ENCODE results near the gene WNT5B. TPM values are rescaled to one million over a fixed set of nuclear protein-coding genes. Genes with fewer than 3 reads are reported as not detected.

WNT5B gene
- total and polyA plus RNA-seq, 9 of the 15 experiments (the other 6 are each of a cell fraction or from before 2014, with no cell fraction given) = 0.42 to 16.8 (median 5.4) TPM

DNA sequence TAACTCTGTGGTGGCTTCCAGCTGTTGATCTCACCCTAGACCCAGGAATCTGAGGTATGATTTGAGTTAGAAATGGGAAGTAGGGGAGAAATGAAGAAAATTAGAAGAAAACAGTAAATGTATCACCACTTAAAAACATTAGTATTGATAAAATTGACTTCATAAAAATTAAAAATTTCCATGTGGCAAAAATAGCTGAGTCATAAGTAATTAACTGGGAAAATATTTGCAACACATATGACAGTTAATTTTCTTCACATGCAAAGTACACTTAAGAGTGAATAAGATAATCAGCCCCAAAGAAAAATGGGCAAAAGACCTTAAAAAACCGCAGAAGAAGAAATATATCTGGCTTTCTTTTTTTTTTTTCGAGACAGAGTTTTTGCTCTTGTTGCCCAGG lies 36.3 kb downstream of the WNT5B start:
- no peaks in the 10 kb centered on the region for H4K20me1 ChIP-seq (replicated peaks; ENCODE audit: control insufficient read depth, insufficient read depth, low read length)
- H3K27me3 ChIP-seq (ENCODE audit: control insufficient read depth in 2 of 2, insufficient read depth in 2 of 2, low read length in 2 of 2) = no peaks in the 10 kb centered on the region
- intact Hi-C loops (cut with micrococcal nuclease) = no loop called here
- no peak overlapping the region for H3K4me2 ChIP-seq (ENCODE audit: insufficient read depth, low read length)
- H3K27ac ChIP-seq (ENCODE audit: extremely low read depth, low read depth, low read length) = peak overlapping the region; percentile 56
- peaks cover 15 to 28% of the 10 kb centered on the region in 2 experiments for H3K4me1 ChIP-seq (replicated peaks in 1 of 2; ENCODE audit: control insufficient read depth in 2 of 2, insufficient read depth in 2 of 2, low read length in 2 of 2)
- in situ Hi-C loops (cut with MboI) = no loop called here
- DNase-seq (ENCODE audit: extremely low read depth in 1 of 4, low spot score in 3 of 4) (no peak), FAIRE-seq (no peak), ATAC-seq (no peak)
- H3K4me3 ChIP-seq = no peak overlapping the region
- H3K79me2 ChIP-seq (ENCODE audit: control insufficient read depth, insufficient read depth, low read length) = no peaks in the 10 kb centered on the region
- WGBS (ENCODE audit: insufficient coverage, low coverage, missing lambda C conversion rate) = 20% methylated on average over 1 of the region's 2 CpGs
- ChIA-PET POLR2A (interaction anchor here (1.0 kb wide), 1 partner anchor 275 kb away, joined by 3 read pairs; no protein-coding TSS in a partner anchor), CTCF (ENCODE audit: low intra/inter-chr PET ratio) (no interaction called here)
- H2AFZ ChIP-seq (ENCODE audit: low read depth, low read length) = peak overlapping the region; percentile 59
- H3K9me3 ChIP-seq (replicated peaks; ENCODE audit: control insufficient read depth, insufficient read depth, low read depth, low read length) = peaks cover 2% of the 10 kb centered on the region; the same call in 1 of the 2 replicates
- H3K9me1 ChIP-seq (ENCODE audit: control insufficient read depth, insufficient read depth, low read length) = no peaks in the 10 kb centered on the region
- H3K9ac ChIP-seq (ENCODE audit: insufficient read depth in 1 of 2, low read depth in 2 of 2, low read length in 2 of 2) = peak overlapping the region in 1 of 2 experiments; percentile 29; a peak in 2 of 4 replicates
- H3K36me3 ChIP-seq (ENCODE audit: control insufficient read depth, insufficient read depth, low read length) = no peaks in the 10 kb centered on the region
- no TSS peak for BruUV-seq (replicated peaks)
- no peak for TF ChIP-seq STAG1 (CRISPR knock-in tag; IDR thresholded peaks at IDR 0.05; ENCODE audit: borderline replicate concordance)
- TF ChIP-seq BACH1 (tag; IDR thresholded peaks at IDR 0.05) = peak; percentile 60; the same call in 1 of the 2 replicates
- TF ChIP-seq C11orf30 (IDR thresholded peaks at IDR 0.05; ENCODE audit: low read depth) = peak; percentile 89
- TF ChIP-seq DACH1 (IDR thresholded peaks at IDR 0.05; ENCODE audit: partially characterized antibody) = peak; percentile 30
- TF ChIP-seq PHF8 (IDR thresholded peaks at IDR 0.05; ENCODE audit: borderline replicate concordance, low read length) = no peak
- peak; percentile 53; the same call in 1 of the 2 replicates for TF ChIP-seq NFE2L1 (tag; IDR thresholded peaks at IDR 0.05; ENCODE audit: borderline replicate concordance, low read depth)
- TF ChIP-seq SMARCA4 (IDR thresholded peaks at IDR 0.05) = no peak
- no peak for TF ChIP-seq BCL6 (CRISPR knock-in tag; IDR thresholded peaks at IDR 0.05)
- no peak for TF ChIP-seq TAF1 (IDR thresholded peaks at IDR 0.05; ENCODE audit: control insufficient read depth, extremely low read depth, insufficient read depth, low read length, severe bottlenecking)
- no peak for TF ChIP-seq GTF2F1 (IDR thresholded peaks at IDR 0.05; ENCODE audit: low read depth, low read length)
- TF ChIP-seq HMGXB4 (CRISPR knock-in tag; IDR thresholded peaks at IDR 0.05) = no peak
- no peak for TF ChIP-seq RAD51 (IDR thresholded peaks at IDR 0.05; ENCODE audit: borderline replicate concordance, low read depth)
- TF ChIP-seq, protein P1, sequence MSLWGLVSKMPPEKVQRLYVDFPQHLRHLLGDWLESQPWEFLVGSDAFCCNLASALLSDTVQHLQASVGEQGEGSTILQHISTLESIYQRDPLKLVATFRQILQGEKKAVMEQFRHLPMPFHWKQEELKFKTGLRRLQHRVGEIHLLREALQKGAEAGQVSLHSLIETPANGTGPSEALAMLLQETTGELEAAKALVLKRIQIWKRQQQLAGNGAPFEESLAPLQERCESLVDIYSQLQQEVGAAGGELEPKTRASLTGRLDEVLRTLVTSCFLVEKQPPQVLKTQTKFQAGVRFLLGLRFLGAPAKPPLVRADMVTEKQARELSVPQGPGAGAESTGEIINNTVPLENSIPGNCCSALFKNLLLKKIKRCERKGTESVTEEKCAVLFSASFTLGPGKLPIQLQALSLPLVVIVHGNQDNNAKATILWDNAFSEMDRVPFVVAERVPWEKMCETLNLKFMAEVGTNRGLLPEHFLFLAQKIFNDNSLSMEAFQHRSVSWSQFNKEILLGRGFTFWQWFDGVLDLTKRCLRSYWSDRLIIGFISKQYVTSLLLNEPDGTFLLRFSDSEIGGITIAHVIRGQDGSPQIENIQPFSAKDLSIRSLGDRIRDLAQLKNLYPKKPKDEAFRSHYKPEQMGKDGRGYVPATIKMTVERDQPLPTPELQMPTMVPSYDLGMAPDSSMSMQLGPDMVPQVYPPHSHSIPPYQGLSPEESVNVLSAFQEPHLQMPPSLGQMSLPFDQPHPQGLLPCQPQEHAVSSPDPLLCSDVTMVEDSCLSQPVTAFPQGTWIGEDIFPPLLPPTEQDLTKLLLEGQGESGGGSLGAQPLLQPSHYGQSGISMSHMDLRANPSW (CRISPR knock-in tag; IDR thresholded peaks at IDR 0.05) = no peak
- TF ChIP-seq ZNF316 (IDR thresholded peaks at IDR 0.05) = peak; percentile 96
- peak; percentile 63; the same call in 1 of the 2 replicates for TF ChIP-seq MAFK (IDR thresholded peaks at IDR 0.05; ENCODE audit: low read length)
- peak; percentile 62 for TF ChIP-seq MAFF (IDR thresholded peaks at IDR 0.05; ENCODE audit: low read length)
- no peak for TF ChIP-seq KDM5B (IDR thresholded peaks at IDR 0.05; ENCODE audit: insufficient replicate concordance, low read depth, low read length)
- TF ChIP-seq MAFG (tag; conservative IDR thresholded peaks at IDR 0.05) = peak; percentile 87
- TF ChIP-seq HCFC1 (IDR thresholded peaks at IDR 0.05; ENCODE audit: low read depth, low read length) = no peak
- peak; percentile 38; the same call in 1 of the 2 replicates for TF ChIP-seq NFE2 (IDR thresholded peaks at IDR 0.05; ENCODE audit: low read depth)
- TF ChIP-seq ZNF121 (CRISPR knock-in tag; conservative IDR thresholded peaks at IDR 0.05) = no peak
- no peak for TF ChIP-seq NCOA4 (IDR thresholded peaks at IDR 0.05; ENCODE audit: partially characterized antibody)

Measured in K562 (cell line).